NCI-H2029 (cell line): Measurements from ENCODE around the gene HEPHL1.

ENCODE experiments used
- DNase-seq: peaks from one replicate; lab custom pipeline; 2025; lab: John Stamatoyannopoulos, UW

Gene HEPHL1

DNA sequence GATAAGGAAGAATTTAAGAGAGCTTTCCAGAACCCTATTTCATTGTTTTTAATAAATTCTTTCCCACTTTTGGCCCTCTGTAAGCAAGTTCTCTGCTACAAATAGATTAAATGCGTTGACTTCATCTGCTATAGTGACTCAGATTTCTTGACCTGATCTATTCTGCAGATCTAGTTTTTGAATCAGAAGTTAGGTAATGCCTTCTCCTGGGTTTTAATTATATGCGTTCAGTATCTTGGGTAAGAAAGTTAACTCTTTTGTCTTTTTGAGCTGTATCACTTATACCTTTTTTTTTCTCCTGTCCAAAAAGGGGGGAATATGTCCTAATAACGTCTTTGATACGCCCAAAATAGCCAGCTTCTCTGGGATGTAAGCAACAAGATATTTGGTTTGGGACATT is 2.4 kb upstream of the HEPHL1 start:
- no peak for DNase-seq

DNA sequence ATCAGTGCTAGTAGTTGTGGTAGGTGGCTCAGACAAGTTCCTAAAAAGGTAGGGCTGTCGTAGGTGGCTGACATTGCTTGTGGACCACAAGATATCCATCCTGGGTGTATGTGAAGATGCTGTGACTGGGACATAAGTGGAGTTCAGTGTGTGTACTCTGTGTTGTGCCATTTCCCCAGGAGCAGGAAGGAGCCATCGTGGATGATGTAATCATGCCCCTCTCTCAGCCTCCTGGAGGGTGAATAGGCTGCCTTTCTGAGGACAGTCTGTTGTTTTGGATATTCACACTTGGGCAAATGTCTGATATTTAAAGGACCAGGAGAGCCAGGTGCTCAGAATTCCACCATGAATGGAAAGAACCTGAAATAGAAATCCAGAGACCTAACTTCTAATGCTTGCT is 2.7 kb downstream of the HEPHL1 start:
- DNase-seq = no peak

DNA sequence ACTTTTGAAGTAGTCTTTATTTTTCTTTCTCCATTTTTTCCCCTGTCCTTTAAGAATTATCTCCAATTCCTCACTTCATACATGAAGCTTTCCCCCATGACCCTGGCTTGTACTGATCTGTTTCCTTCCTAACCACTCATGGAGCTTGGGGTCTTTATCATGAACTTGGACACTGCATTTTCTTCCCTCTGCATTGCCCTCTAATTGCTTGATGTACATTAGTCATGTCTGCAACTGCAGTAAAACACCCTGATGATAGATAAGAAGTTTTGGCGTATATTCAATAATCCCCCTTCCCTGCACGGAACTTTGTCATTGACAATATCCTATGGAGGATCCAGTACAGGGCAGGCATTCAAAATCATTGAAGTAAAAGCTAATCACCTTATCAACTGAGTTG is 3.4 kb downstream of the HEPHL1 start:
- no peak for DNase-seq

GRCh38 chr11:94025690-94026394 is 4.7 kb downstream of the HEPHL1 start:
- DNase-seq = no peak

GRCh38 chr11:94027210-94027609 is 6.1 kb downstream of the HEPHL1 start:
- DNase-seq = no peak

DNA sequence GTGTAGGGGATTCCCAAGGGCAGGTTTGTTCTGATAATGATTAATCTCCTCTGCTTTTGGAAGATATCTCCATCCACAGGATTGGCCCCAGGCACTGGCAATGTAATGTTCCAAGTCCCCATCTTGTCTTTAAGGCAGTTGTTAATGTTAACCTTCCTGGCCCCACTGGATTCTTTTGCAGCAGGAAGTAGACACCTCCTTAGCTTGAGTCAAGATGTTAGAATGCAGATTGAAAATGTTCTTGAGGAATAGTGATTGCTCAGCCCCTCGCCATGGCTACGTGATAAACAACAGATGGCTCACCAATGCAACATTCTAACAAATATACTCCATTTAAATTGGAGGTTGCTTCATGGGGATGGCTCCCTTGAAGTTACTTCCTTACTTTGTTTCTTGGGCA is 7.3 kb downstream of the HEPHL1 start:
- no peak for DNase-seq

DNA sequence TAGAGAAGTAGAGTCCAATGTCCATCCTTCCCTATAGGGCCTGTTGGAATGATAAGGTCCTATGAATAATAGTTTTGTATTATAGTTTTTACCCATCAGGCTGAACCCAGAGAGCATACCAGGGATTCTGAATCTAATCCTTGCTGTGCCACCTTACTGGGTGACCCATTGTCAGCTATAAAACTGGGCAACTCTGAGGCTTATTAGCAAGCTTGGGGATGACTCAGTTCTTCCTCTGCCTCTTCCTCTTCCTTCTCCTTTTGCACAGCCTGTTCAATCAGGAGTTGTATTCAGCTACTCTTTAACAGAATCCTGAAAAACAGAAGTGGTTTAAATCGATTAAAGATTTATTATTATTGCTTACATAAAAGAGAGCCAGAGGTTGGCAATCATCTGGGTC is 8.9 kb downstream of the HEPHL1 start:
- no peak for DNase-seq

DNA sequence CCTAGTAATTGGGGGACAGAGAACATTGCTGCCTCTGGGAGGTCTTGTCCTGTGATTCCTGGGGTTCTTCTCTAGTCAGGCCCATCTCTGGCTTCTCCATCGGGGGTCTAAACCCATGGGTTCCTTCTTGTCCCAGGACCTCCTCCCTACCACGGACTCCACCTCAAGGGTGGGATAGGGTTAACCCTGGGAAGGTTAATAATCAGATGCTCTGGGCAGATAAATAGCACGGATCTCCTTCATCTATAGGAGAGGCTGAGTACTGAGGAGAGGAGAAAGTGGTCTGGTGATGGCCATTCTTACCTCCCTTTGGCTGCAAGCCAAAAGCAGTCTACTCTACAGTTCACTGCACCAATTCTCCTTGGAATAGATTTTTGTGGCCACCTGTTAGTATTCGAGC is 10.5 kb downstream of the HEPHL1 start:
- DNase-seq = no peak

GRCh38 chr11:94032066-94032465 is 10.9 kb downstream of the HEPHL1 start:
- DNase-seq = no peak

- DNase-seq = no peak
These were observed 11.6 kb downstream of the HEPHL1 start for GRCh38 chr11:94032725-94033124.

- no peak for DNase-seq
These were observed 13.1 kb downstream of the HEPHL1 start for GRCh38 chr11:94034207-94034606.

- DNase-seq = no peak
These were observed 14.9 kb downstream of the HEPHL1 start for GRCh38 chr11:94036096-94036495.

- DNase-seq = no peak
These were observed 22.1 kb downstream of the HEPHL1 start for GRCh38 chr11:94043241-94043640.

- DNase-seq = no peak
These were observed 25.6 kb downstream of the HEPHL1 start for GRCh38 chr11:94046796-94047195.

GRCh38 chr11:94048032-94048709 is 27.0 kb downstream of the HEPHL1 start:
- no peak for DNase-seq

DNA sequence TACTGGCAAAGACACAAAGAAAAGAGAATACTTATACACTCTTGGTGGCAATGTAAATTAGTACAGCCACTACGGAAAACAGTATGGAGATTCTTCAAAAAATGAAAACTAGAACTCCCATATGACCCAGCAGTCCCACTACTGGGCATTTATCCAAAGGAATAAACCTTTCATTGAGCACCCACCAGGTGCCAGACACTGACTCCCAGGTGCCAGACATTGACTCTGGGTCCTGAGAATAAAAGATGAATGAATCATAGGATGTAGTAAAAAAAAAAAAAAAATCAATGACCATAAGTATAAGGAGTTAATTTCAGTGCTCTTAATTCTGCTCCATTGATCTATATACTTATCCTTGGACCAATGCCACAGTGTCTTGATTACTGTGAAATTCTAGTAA is 28.2 kb downstream of the HEPHL1 start:
- peak; percentile 74 for DNase-seq

DNA sequence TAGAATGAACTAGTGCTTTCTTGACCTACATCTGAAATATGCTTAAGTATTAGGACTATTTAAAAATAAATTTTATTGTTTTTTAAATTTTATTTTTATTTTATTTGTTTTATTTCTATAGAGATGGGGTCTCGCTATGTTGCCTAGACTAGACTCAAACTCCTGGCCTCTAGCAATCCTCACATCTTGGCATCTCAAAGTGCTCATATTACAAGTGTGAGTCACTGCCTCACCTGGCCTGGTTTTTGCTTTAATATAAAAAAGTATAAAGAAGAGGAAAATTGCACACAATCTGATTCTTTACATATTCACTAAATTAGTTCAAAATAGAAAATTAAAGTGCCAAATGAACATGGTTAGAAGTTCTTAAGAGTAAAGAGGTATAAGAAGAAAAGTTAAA is 37.5 kb downstream of the HEPHL1 start:
- DNase-seq = no peak

DNA sequence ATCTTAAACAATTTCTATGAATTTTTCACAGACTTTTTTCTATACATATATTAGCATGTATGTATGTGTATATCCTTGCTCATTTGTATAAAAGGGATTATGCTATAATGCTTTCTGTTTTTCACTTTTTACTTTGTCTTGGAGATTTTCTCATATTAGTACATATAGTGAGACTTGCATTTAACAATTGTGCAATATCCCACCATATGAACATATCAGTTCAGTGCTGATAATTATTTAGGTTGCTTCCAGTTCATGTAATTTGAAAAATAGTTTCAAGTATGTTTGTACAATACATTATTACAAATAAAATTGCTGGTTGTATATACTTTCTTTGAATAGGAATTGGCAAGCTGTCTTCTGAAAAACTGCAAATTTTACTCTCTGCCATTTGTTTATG is 37.9 kb downstream of the HEPHL1 start:
- DNase-seq = no peak

DNA sequence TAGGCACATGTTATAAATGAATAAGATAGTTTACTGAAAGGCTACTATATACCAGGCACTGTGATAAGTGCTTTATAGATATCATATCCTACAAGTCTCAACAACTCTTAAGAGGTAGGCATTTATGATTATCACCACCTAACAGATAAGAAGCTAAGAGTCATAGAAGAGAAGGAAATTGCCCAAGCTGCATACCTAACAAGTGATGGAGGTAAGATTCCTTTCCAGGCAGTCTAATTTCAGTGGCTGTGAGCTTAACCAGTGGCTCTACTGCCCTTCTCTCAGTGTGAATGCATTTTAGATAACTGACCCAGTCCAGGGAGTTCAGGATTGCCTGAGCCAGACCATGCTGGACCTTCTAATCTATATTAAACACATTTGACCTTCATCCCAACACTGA is 39.2 kb downstream of the HEPHL1 start:
- no peak for DNase-seq

- DNase-seq = no peak
These were observed 41.2 kb downstream of the HEPHL1 start for GRCh38 chr11:94062360-94062759.

- DNase-seq = no peak
These were observed 45.8 kb downstream of the HEPHL1 start for GRCh38 chr11:94066901-94067429.

DNA sequence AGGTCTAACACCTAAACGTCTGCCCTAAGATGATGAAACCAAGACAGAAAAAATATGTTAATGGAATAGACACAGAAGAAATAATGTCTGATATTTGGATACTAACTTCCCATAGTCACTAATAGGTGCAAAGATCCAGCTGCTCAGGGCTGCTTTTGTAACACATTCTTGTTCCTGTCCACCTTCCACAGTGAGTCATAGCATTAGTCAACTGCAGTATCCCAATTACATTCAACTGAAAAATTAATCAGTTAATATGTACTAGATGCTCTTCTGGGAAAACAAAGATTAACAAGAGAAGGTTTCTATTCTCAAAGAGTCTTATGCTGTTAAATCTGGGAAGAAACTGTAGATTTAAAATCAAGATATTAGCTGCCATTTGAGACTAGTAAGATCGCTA is 47.6 kb downstream of the HEPHL1 start:
- DNase-seq = no peak

GRCh38 chr11:94077552-94078293 is 56.6 kb downstream of the HEPHL1 start:
- DNase-seq = peak; percentile 34
